B cell (primary cell): ENCODE measurements around the gene FTH1. TPM values are rescaled to one million over a fixed set of nuclear protein-coding genes. Genes with fewer than 3 reads are reported as not detected.

ENCODE experiments used
- ATAC-seq: fragments of 200-7000 bp; cut with Tn5 transposase; one replicate; pipeline ENCODE4 v1.10.0; 2021; ENCODE audit warnings: low read depth, mild to moderate bottlenecking, moderate number of reproducible peaks, moderate library complexity
- CTCF ChIA-PET: fragments of 350-600 bp; sonication (Branson Sonifier 250); formaldehyde crosslinking; loops from one replicate; lab custom pipeline; 2021; ENCODE audit warnings: antibody characterized with exemption, inconsistent platforms; lab: Charles Lee
- POLR2A ChIA-PET: fragments of 350-600 bp; sonication (Branson Sonifier 250); formaldehyde crosslinking; loops from one replicate; lab custom pipeline; 2021; ENCODE audit warnings: antibody characterized with exemption; lab: Charles Lee
- DNase-seq: peaks from one replicate; pipeline ENCODE4 v3.0.0; 2013
- H2AFZ ChIP-seq: 2 replicates; pipeline ENCODE4 v1.6.1; 2012; ENCODE audit warnings: mild to moderate bottlenecking, low read depth, low read length; ENCODE audit not compliant: insufficient read depth, poor library complexity, severe bottlenecking
- H3K27ac ChIP-seq, 2 donors: 1 replicate in 1 of 2; 2 replicates in 1 of 2; pipeline ENCODE4 v1.5.1; 2012 to 2013; ENCODE audit warnings: low read length in 2 of 2, mild to moderate bottlenecking in 2 of 2, moderate library complexity in 1 of 2
- H3K27me3 ChIP-seq, 4 experiments: fragments of 200-600 bp in 1 of 4; sonication (generic) in 1 of 4; replicated peaks in 1 of 4; 1 replicate in 2 of 4; 2 replicates in 2 of 4; pipeline versions ENCODE4 v1.6.1 to v1.7.0; 2013 to 2016; ENCODE audit warnings: low read length in 3 of 4, mild to moderate bottlenecking in 2 of 4, mixed read lengths in 1 of 4, moderate library complexity in 1 of 4; ENCODE audit not compliant: insufficient read depth in 4 of 4, control insufficient read depth in 3 of 4; ENCODE audit errors: control extremely low read depth in 1 of 4
- H3K36me3 ChIP-seq, 2 experiments: replicated peaks in 1 of 2; 1 replicate in 1 of 2; 2 replicates in 1 of 2; pipeline versions ENCODE4 v1.6.1 to v1.7.1; 2013; ENCODE audit warnings: low read length in 1 of 2; ENCODE audit not compliant: insufficient read depth in 2 of 2, control insufficient read depth in 1 of 2; ENCODE audit errors: control extremely low read depth in 1 of 2, extremely low read depth in 1 of 2
- H3K4me1 ChIP-seq, 2 donors: fragments of 200-600 bp in 1 of 2; sonication (generic) in 1 of 2; 1 replicate in 1 of 2; 2 replicates in 1 of 2; pipeline versions ENCODE4 v1.5.1 to v1.6.1; 2013 to 2017; ENCODE audit warnings: low read length in 2 of 2; ENCODE audit not compliant: control insufficient read depth in 2 of 2, insufficient read depth in 2 of 2
- H3K4me2 ChIP-seq: replicated peaks from 2 replicates; pipeline ENCODE3; 2012; ENCODE audit warnings: mild to moderate bottlenecking, low read depth, low read length; ENCODE audit not compliant: poor library complexity, severe bottlenecking
- H3K4me3 ChIP-seq, 5 experiments: fragments of 200-600 bp in 1 of 5; sonication (generic) in 1 of 5; 1 replicate in 3 of 5; 2 replicates in 2 of 5; pipeline versions ENCODE4 v1.5.1 to v1.7.0; 2011 to 2016; ENCODE audit warnings: low read length in 4 of 5, mild to moderate bottlenecking in 4 of 5, low read depth in 2 of 5, control low read depth in 1 of 5, moderate library complexity in 1 of 5; ENCODE audit not compliant: insufficient read depth in 1 of 5; ENCODE audit errors: control extremely low read depth in 1 of 5, extremely low read depth in 1 of 5
- H3K79me2 ChIP-seq: fragments of 200-600 bp; sonication (generic); one replicate; pipeline ENCODE4 v1.6.0; 2016; ENCODE audit warnings: low read length; ENCODE audit not compliant: control insufficient read depth, insufficient read depth
- H3K9ac ChIP-seq: fragments of 200-600 bp; sonication (generic); 2 replicates; pipeline ENCODE4 v1.6.1; 2017; ENCODE audit warnings: mild to moderate bottlenecking, low read length, moderate library complexity
- H3K9me3 ChIP-seq, 3 donors: one replicate each; pipeline versions ENCODE4 v1.6.1 to v1.7.1; 2013; ENCODE audit warnings: low read length in 2 of 3; ENCODE audit not compliant: control insufficient read depth in 2 of 3, insufficient read depth in 1 of 3; ENCODE audit errors: control extremely low read depth in 1 of 3
- H4K20me1 ChIP-seq: 2 replicates; pipeline ENCODE4 v1.6.0; 2012; ENCODE audit warnings: mild to moderate bottlenecking, low read length; ENCODE audit not compliant: insufficient read depth, control insufficient read depth, poor library complexity, severe bottlenecking
- H3K27ac Mint-ChIP-seq: one replicate; pipeline ENCODE4 v1.8.0; 2021; ENCODE audit warnings: mixed read lengths
- H3K27me3 Mint-ChIP-seq: one replicate; pipeline ENCODE4 v1.8.0; 2021; ENCODE audit warnings: mixed read lengths
- H3K4me1 Mint-ChIP-seq: one replicate; pipeline ENCODE4 v1.8.0; 2021; ENCODE audit warnings: mixed read lengths
- H3K4me3 Mint-ChIP-seq: one replicate; pipeline ENCODE4 v1.8.0; 2021; ENCODE audit warnings: mixed read lengths
- H3K9me3 Mint-ChIP-seq: one replicate; pipeline ENCODE4 v1.8.0; 2022; ENCODE audit warnings: mixed read lengths; ENCODE audit not compliant: insufficient read depth
- CTCF ChIP-seq: fragments of 200-600 bp; IDR thresholded peaks from one replicate; pipeline ENCODE4 v1.8.0; 2022; ENCODE audit warnings: antibody characterized with exemption, mild to moderate bottlenecking
- EZH2 ChIP-seq: IDR thresholded peaks from 2 replicates; pipeline ENCODE4 v1.6.1; 2012; ENCODE audit warnings: borderline replicate concordance, low read depth, mild to moderate bottlenecking, moderate library complexity, low read length; ENCODE audit not compliant: insufficient read depth, poor library complexity, severe bottlenecking
- WGBS: methylation state at CpG from one replicate; pipeline ENCODE4 v1.1.5; 2013; ENCODE audit warnings: missing lambda C conversion rate; ENCODE audit not compliant: insufficient coverage; 5-methylcytosine and 5-hydroxymethylcytosine counted together
- intact Hi-C: fragments of 100-400 bp; cut with micrococcal nuclease; formaldehyde crosslinking; loops from one replicate; pipeline ENCODE4 v1.10.0; 2022
- polyA plus RNA-seq: library from polyadenylated mRNA; depleted of rRNA; stranded (reverse); fragments of >200 nt; gene quantifications from 2 replicates; pipeline ENCODE4 v1.2.3, GENCODE V29; 2012
- total RNA-seq, 2 donors: library from RNA; stranded (reverse); fragments of 120-200 nt in 1 of 2; gene quantifications; 1 replicate in 1 of 2; 2 replicates in 1 of 2; pipeline versions ENCODE4 v1.2.3 to v1.2.4, GENCODE V29; 2013 to 2022

Gene FTH1
- total and polyA plus RNA-seq, 2 donors (not counting 1 experiment from before 2014, with no cell fraction given) = 1,136 to 1,314 TPM

DNA sequence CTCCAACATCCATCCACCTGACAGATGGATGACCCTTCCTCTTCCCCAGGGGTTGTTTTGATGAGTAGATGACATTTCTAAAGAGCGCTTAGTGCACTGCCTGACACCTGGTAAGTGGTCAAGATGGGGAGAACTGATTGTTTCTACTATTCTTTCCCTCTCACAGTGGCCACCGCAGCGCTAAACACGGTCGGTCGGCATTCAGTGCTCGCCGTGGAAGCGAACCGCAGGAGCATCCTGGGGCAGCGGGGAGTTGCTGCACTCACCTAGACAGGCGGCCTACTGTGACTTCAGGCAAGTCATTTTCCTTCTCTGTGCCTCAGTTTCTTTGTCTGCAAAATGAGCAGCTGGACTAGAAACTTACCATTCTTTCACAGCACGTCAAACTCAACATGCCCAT lies 22.2 kb downstream of the FTH1 start:
- POLR2A ChIA-PET = no interaction called here
- H3K27ac ChIP-seq = no peak overlapping the region
- Mint-ChIP-seq H3K27me3 (peaks cover 4% of the 10 kb centered on the region), H3K27ac (no peak overlapping the region), H3K4me3 (no peak overlapping the region), H3K4me1 (peaks cover 8% of the 10 kb centered on the region), H3K9me3 (no peaks in the 10 kb centered on the region)
- DNase-seq (no peak), ATAC-seq (no peak)
- H3K27me3 ChIP-seq = no peaks in the 10 kb centered on the region
- no peak overlapping the region for H3K4me2 ChIP-seq
- H3K4me1 ChIP-seq = peaks cover 7 to 9% of the 10 kb centered on the region in 2 donors
- no peaks in the 10 kb centered on the region for H3K36me3 ChIP-seq
- CTCF ChIA-PET = interaction anchor here (0.7 to 10.2 kb wide), 6 partner anchors 46 to 148 kb away, joined by 3 to 217 read pairs (median 134); no protein-coding TSS in a partner anchor
- no peaks in the 10 kb centered on the region for H3K79me2 ChIP-seq
- no peak overlapping the region for H3K4me3 ChIP-seq
- H4K20me1 ChIP-seq = no peaks in the 10 kb centered on the region
- H3K9ac ChIP-seq = no peak overlapping the region
- H2AFZ ChIP-seq = no peak overlapping the region
- TF ChIP-seq EZH2 (no peak), CTCF (no peak)
- WGBS = 98% methylated on average over 12 of the region's 13 CpGs
- H3K9me3 ChIP-seq = no peaks in the 10 kb centered on the region
- intact Hi-C loops = no loop called here

GRCh38 chr11:61940466-61940865 lies 27.0 kb downstream of the FTH1 start:
- H3K4me1 Mint-ChIP-seq = no peaks in the 10 kb centered on the region
- Histone ChIP-seq H3K27ac (no peak overlapping the region), H3K79me2 (no peaks in the 10 kb centered on the region), H3K9ac (no peak overlapping the region), H3K9me3 (peaks cover 0 to 17% (median 7%) of the 10 kb centered on the region in 3 donors), H4K20me1 (no peaks in the 10 kb centered on the region), H3K27me3 (peaks cover 0 to 6% (median 2%) of the 10 kb centered on the region in 4 experiments), H3K4me2 (no peak overlapping the region), H3K36me3 (no peaks in the 10 kb centered on the region), H2AFZ (no peak overlapping the region), H3K4me1 (no peaks in the 10 kb centered on the region), H3K4me3 (no peak overlapping the region)
- CTCF ChIA-PET = interaction anchor here (1.3 to 2.3 kb wide), 3 partner anchors 41 to 141 kb away, joined by 4 to 8 read pairs (median 5); no protein-coding TSS in a partner anchor
- POLR2A ChIA-PET = no interaction called here
- WGBS = 90% methylated on average over 9 of the region's 10 CpGs
- intact Hi-C loops = no loop called here
- no peak overlapping the region for H3K4me3 Mint-ChIP-seq
- TF ChIP-seq CTCF = no peak
- no peak for TF ChIP-seq EZH2
- DNase-seq = no peak
- ATAC-seq = no peak
- peaks cover 22% of the 10 kb centered on the region for H3K27me3 Mint-ChIP-seq
- H3K9me3 Mint-ChIP-seq = peaks cover 4% of the 10 kb centered on the region
- H3K27ac Mint-ChIP-seq = no peak overlapping the region
